GM23338 (cell line): ENCODE measurements around the gene DEXI. TPM values are rescaled to one million over a fixed set of nuclear protein-coding genes. Genes with fewer than 3 reads are reported as not detected.

Experiments
- ATAC-seq: fragments of 200-7000 bp; cut with Tn5 transposase; 3 replicates; pipeline ENCODE4 v1.9.1; 2020
- DNase-seq: peaks from one replicate; pipeline ENCODE4 v3.0.0-alpha.2; 2015; ENCODE audit warnings: low spot score
- H2AFZ ChIP-seq: fragments of 200-600 bp; sonication (generic); 2 replicates; pipeline ENCODE4 v1.8.0; 2016; ENCODE audit warnings: antibody characterized with exemption, mild to moderate bottlenecking, moderate library complexity
- H3F3A ChIP-seq: fragments of 200-600 bp; sonication (generic); replicated peaks from 2 replicates; pipeline ENCODE4 v1.8.0; 2017; ENCODE audit warnings: antibody characterized with exemption, mixed run types, low read depth
- H3K27ac ChIP-seq: fragments of 200-600 bp; sonication (generic); 2 replicates; pipeline ENCODE4 v1.6.1; 2016; ENCODE audit warnings: low read depth
- H3K27me3 ChIP-seq: fragments of 200-600 bp; sonication (generic); 2 replicates; pipeline ENCODE4 v1.8.0; 2016; ENCODE audit warnings: mild to moderate bottlenecking, mixed run types, moderate library complexity; ENCODE audit not compliant: insufficient read depth
- H3K36me3 ChIP-seq: fragments of 200-600 bp; sonication (generic); 2 replicates; pipeline ENCODE4 v1.8.0; 2016; ENCODE audit warnings: mild to moderate bottlenecking; ENCODE audit not compliant: insufficient read depth
- H3K4me1 ChIP-seq: fragments of 200-600 bp; sonication (generic); 2 replicates; pipeline ENCODE4 v1.8.0; 2016; ENCODE audit warnings: mild to moderate bottlenecking, moderate library complexity; ENCODE audit not compliant: insufficient read depth
- H3K4me2 ChIP-seq: fragments of 200-600 bp; sonication (generic); 2 replicates; pipeline ENCODE4 v1.7.1; 2017; ENCODE audit warnings: mixed run types
- H3K4me3 ChIP-seq: fragments of 200-600 bp; sonication (generic); 2 replicates; pipeline ENCODE4 v1.6.1; 2016; ENCODE audit warnings: mixed run types
- H3K79me2 ChIP-seq: fragments of 200-600 bp; sonication (generic); replicated peaks from 2 replicates; pipeline ENCODE4 v1.8.0; 2017; ENCODE audit warnings: mild to moderate bottlenecking; ENCODE audit not compliant: insufficient read depth
- H3K9me2 ChIP-seq: fragments of 200-600 bp; sonication (generic); 2 replicates; pipeline ENCODE4 v1.8.0; 2017; ENCODE audit not compliant: insufficient read depth
- H4K20me1 ChIP-seq: fragments of 200-600 bp; sonication (generic); replicated peaks from 2 replicates; pipeline ENCODE4 v1.8.0; 2017; ENCODE audit warnings: mild to moderate bottlenecking; ENCODE audit not compliant: insufficient read depth
- H3K27ac Mint-ChIP-seq: 2 replicates; pipeline ENCODE4 v1.8.0; 2020; ENCODE audit warnings: inconsistent platforms, mild to moderate bottlenecking, moderate library complexity, mixed read lengths
- H3K27me3 Mint-ChIP-seq: 3 replicates; pipeline ENCODE4 v1.8.0; 2022; ENCODE audit warnings: low read depth, mild to moderate bottlenecking, moderate library complexity, mixed read lengths, inconsistent platforms; ENCODE audit not compliant: insufficient read depth, poor library complexity
- H3K36me3 Mint-ChIP-seq: 3 replicates; pipeline ENCODE4 v1.8.0; 2021; ENCODE audit warnings: low read depth, mild to moderate bottlenecking, inconsistent platforms, moderate library complexity, mixed read lengths
- H3K4me1 Mint-ChIP-seq: 3 replicates; pipeline ENCODE4 v1.8.0; 2020; ENCODE audit warnings: mild to moderate bottlenecking, inconsistent platforms, mixed read lengths
- H3K4me3 Mint-ChIP-seq: 3 replicates; pipeline ENCODE4 v1.8.0; 2021; ENCODE audit warnings: moderate library complexity, mild to moderate bottlenecking, inconsistent platforms, mixed read lengths
- H3K9me3 Mint-ChIP-seq: 3 replicates; pipeline ENCODE4 v1.8.0; 2020; ENCODE audit warnings: moderate library complexity, mild to moderate bottlenecking, inconsistent platforms, mixed read lengths
- CREB1 ChIP-seq: fragments of 250-450 bp; sonication (Bioruptor Pico); IDR thresholded peaks from 2 replicates; pipeline ENCODE4 v1.5.0; 2020; ENCODE audit warnings: low read depth, mild to moderate bottlenecking, moderate library complexity
- CTCF ChIP-seq, 2 experiments: fragments of 200-600 bp in 1 of 2; sonication (generic) in 1 of 2; conservative IDR thresholded peaks; 2 replicates each; pipeline versions ENCODE4 v1.5.1 to v1.6.1; 2016 to 2017; ENCODE audit warnings: antibody characterized with exemption in 2 of 2, low read depth in 2 of 2, mild to moderate bottlenecking in 2 of 2, moderate library complexity in 1 of 2
- ETS1 ChIP-seq: IDR thresholded peaks from 2 replicates; pipeline ENCODE4 v1.6.1; 2016; ENCODE audit warnings: antibody characterized with exemption
- EZH2 ChIP-seq: fragments of 200-600 bp; sonication (generic); IDR thresholded peaks from one replicate; pipeline ENCODE4 v1.8.0; 2017; ENCODE audit warnings: antibody characterized with exemption, mild to moderate bottlenecking, low read depth; ENCODE audit not compliant: unreplicated experiment
- EZH2phosphoT487 ChIP-seq: fragments of 200-600 bp; sonication (generic); IDR thresholded peaks from one replicate; pipeline ENCODE4 v1.8.1; 2018; ENCODE audit warnings: antibody characterized with exemption; ENCODE audit not compliant: unreplicated experiment
- JUNB ChIP-seq: IDR thresholded peaks from one replicate; pipeline ENCODE4 v1.6.1; 2016; ENCODE audit warnings: antibody characterized with exemption; ENCODE audit not compliant: unreplicated experiment
- NANOG ChIP-seq: IDR thresholded peaks from 2 replicates; pipeline ENCODE4 v1.6.1; 2016; ENCODE audit warnings: antibody characterized with exemption, borderline replicate concordance
- POLR2AphosphoS5 ChIP-seq: IDR thresholded peaks from 2 replicates; pipeline ENCODE4 v1.6.1; 2016; ENCODE audit warnings: antibody characterized with exemption, low read depth
- REST ChIP-seq: IDR thresholded peaks from one replicate; pipeline ENCODE4 v1.6.1; 2018; ENCODE audit warnings: antibody characterized with exemption; ENCODE audit not compliant: unreplicated experiment
- STAT1 ChIP-seq: IDR thresholded peaks from one replicate; pipeline ENCODE4 v1.6.1; 2016; ENCODE audit warnings: antibody characterized with exemption; ENCODE audit not compliant: unreplicated experiment
- ZNF114 ChIP-seq: fragments of 250-450 bp; sonication (Bioruptor Pico); IDR thresholded peaks from 2 replicates; pipeline ENCODE4 v1.5.0; 2020; ENCODE audit warnings: mild to moderate bottlenecking, moderate library complexity
- ZNF331 ChIP-seq: fragments of 250-450 bp; sonication (Bioruptor Pico); IDR thresholded peaks from 2 replicates; pipeline ENCODE4 v1.5.0; 2020; ENCODE audit warnings: low read depth, mild to moderate bottlenecking, moderate library complexity
- ZNF462 ChIP-seq: fragments of 250-450 bp; sonication (Bioruptor Pico); IDR thresholded peaks from 2 replicates; pipeline ENCODE4 v1.5.0; 2020; ENCODE audit warnings: mild to moderate bottlenecking, moderate library complexity
- polyA plus RNA-seq: library from polyadenylated mRNA; unstranded; fragments of >200 nt; fragmentation: Nextera tagmentation; extraction: Ambion mirVana; gene quantifications from 2 replicates; pipeline ENCODE4 v1.2.1, GENCODE V29; 2016
- total RNA-seq: library from RNA; depleted of rRNA; stranded (reverse); fragments of >200 nt; shearing (Covaris generic); gene quantifications from 2 replicates; pipeline ENCODE4 v1.2.3, GENCODE V29; 2014

Gene DEXI
- total and polyA plus RNA-seq, 2 experiments from 2014 or later, result 26.5 to 58.2 TPM

GRCh38 chr16:10922328-10923145, 19.7 kb downstream of the DEXI start:
- Mint-ChIP-seq H3K36me3 (peaks cover 6% of the 10 kb centered on the region; the same call in 2 of the 3 replicates), H3K27ac (no peak overlapping the region), H3K9me3 (no peaks in the 10 kb centered on the region), H3K27me3 (peaks cover 8% of the 10 kb centered on the region), H3K4me1 (peaks cover 2% of the 10 kb centered on the region; the same call in 1 of the 3 replicates), H3K4me3 (no peak overlapping the region)
- TF ChIP-seq JUNB, result no peak
- TF ChIP-seq ETS1, result no peak
- no peak for TF ChIP-seq NANOG
- no peak for TF ChIP-seq REST
- TF ChIP-seq ZNF462 (CRISPR knock-in tag), result no peak
- TF ChIP-seq ZNF331 (CRISPR knock-in tag), result no peak
- TF ChIP-seq POLR2AphosphoS5, result no peak
- no peak for TF ChIP-seq CTCF (conservative IDR thresholded peaks at IDR 0.05; ENCODE audit: low read depth in 2 of 2)
- TF ChIP-seq ZNF114 (CRISPR knock-in tag), result no peak
- no peak for TF ChIP-seq CREB1 (CRISPR knock-in tag)
- TF ChIP-seq EZH2phosphoT487, result no peak
- TF ChIP-seq EZH2, result no peak
- TF ChIP-seq STAT1, result no peak
- ATAC-seq (no peak), DNase-seq (no peak)
- Histone ChIP-seq H3K27me3 (no peaks in the 10 kb centered on the region), H2AFZ (no peak overlapping the region), H3K36me3 (no peaks in the 10 kb centered on the region), H3K4me2 (no peak overlapping the region), H3K27ac (no peak overlapping the region), H3F3A (no peaks in the 10 kb centered on the region), H3K4me3 (no peak overlapping the region), H4K20me1 (no peaks in the 10 kb centered on the region), H3K4me1 (no peaks in the 10 kb centered on the region; the same call in 1 of the 2 replicates), H3K9me2 (no peaks in the 10 kb centered on the region), H3K79me2 (no peaks in the 10 kb centered on the region)
